Fibroblast of lung (primary cell): ENCODE measurements around the gene ZFR.

Source experiments
- EZH2 ChIP-seq: IDR thresholded peaks from 2 replicates; pipeline ENCODE4 v1.5.1; 2012; ENCODE audit warnings: low read length, control low read depth, mild to moderate bottlenecking; ENCODE audit errors: missing control alignments
- TF ChIP-seq, protein P1 (sequence below), 2 donors: IDR thresholded peaks in 1 of 2; conservative IDR thresholded peaks in 1 of 2; 1 replicate in 1 of 2; 2 replicates in 1 of 2; pipeline ENCODE4 v1.5.1; 2011 to 2012; ENCODE audit warnings: low read length in 2 of 2, control low read depth in 1 of 2, inconsistent platforms in 1 of 2, low read depth in 1 of 2, mild to moderate bottlenecking in 1 of 2

DNA sequence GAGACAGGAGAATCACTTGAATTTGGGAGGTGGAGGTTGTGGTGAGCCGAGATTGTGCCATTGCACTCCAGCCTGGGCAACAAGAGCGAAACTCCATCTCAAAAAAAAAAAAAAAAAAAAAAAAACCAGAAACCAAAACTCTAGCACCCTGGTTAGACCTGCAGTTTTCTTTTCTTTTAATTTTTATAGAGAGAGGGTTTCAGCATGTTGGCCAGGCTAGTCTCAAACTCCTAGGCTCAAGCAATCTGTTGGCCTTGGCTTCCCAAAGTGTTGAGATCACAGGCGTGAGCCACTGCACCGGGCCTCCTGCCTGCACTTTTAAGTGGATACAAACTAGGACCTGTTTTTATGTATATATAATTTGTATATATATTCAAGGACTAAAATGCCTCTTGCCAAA lies 118.9 kb downstream of the ZFR start:
- TF ChIP-seq, protein P1, sequence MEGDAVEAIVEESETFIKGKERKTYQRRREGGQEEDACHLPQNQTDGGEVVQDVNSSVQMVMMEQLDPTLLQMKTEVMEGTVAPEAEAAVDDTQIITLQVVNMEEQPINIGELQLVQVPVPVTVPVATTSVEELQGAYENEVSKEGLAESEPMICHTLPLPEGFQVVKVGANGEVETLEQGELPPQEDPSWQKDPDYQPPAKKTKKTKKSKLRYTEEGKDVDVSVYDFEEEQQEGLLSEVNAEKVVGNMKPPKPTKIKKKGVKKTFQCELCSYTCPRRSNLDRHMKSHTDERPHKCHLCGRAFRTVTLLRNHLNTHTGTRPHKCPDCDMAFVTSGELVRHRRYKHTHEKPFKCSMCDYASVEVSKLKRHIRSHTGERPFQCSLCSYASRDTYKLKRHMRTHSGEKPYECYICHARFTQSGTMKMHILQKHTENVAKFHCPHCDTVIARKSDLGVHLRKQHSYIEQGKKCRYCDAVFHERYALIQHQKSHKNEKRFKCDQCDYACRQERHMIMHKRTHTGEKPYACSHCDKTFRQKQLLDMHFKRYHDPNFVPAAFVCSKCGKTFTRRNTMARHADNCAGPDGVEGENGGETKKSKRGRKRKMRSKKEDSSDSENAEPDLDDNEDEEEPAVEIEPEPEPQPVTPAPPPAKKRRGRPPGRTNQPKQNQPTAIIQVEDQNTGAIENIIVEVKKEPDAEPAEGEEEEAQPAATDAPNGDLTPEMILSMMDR (conservative IDR thresholded peaks at IDR 0.05 in 1 of 2, IDR thresholded peaks at IDR 0.05 in 1 of 2; ENCODE audit: low read depth in 1 of 2, low read length in 2 of 2) = no peak
- no peak for TF ChIP-seq EZH2
